Limb (tissue), 2 donors: Measurements from ENCODE around the gene SAFB.

ENCODE experiments used
- DNase-seq, 2 donors: peaks; one replicate each; pipeline ENCODE4 v3.0.0-alpha.2; 2016; ENCODE audit errors: extremely low spot score in 2 of 2

SAFB gene

GRCh38 chr19:5627395-5627904 is 4.6 kb downstream of the SAFB start:
- no peak for DNase-seq

- no peak for DNase-seq
These were observed 5.6 kb downstream of the SAFB start for GRCh38 chr19:5628461-5628860.

GRCh38 chr19:5628919-5629481 is 6.1 kb downstream of the SAFB start:
- DNase-seq: no peak

GRCh38 chr19:5631567-5632240 is 8.8 kb downstream of the SAFB start:
- DNase-seq: no peak

GRCh38 chr19:5632241-5632612 is 9.3 kb downstream of the SAFB start:
- DNase-seq: no peak

- DNase-seq: no peak
These were observed 9.8 kb downstream of the SAFB start for GRCh38 chr19:5632657-5633056.

GRCh38 chr19:5635427-5635826 is 12.5 kb downstream of the SAFB start:
- no peak for DNase-seq

- no peak for DNase-seq
These were observed 15.1 kb downstream of the SAFB start for GRCh38 chr19:5637971-5638370.

GRCh38 chr19:5641171-5641570 is 18.3 kb downstream of the SAFB start:
- DNase-seq: no peak

- DNase-seq: no peak
These were observed 19.3 kb downstream of the SAFB start for GRCh38 chr19:5642204-5642603.

- DNase-seq: no peak
These were observed 20.2 kb downstream of the SAFB start for GRCh38 chr19:5643060-5643459.

- no peak for DNase-seq
These were observed 21.2 kb downstream of the SAFB start for GRCh38 chr19:5644037-5644436.

- DNase-seq: no peak
These were observed 22.5 kb downstream of the SAFB start for GRCh38 chr19:5645409-5645808.

- no peak for DNase-seq
These were observed 23.8 kb downstream of the SAFB start for GRCh38 chr19:5646703-5647102.

- no peak for DNase-seq
These were observed 25.6 kb downstream of the SAFB start for GRCh38 chr19:5648464-5648863.

GRCh38 chr19:5651361-5651760 is 28.5 kb downstream of the SAFB start:
- no peak for DNase-seq

GRCh38 chr19:5652261-5652660 is 29.4 kb downstream of the SAFB start:
- no peak for DNase-seq

GRCh38 chr19:5654931-5655330 is 32.0 kb downstream of the SAFB start:
- DNase-seq: no peak

GRCh38 chr19:5655412-5655811 is 32.5 kb downstream of the SAFB start:
- DNase-seq: no peak

GRCh38 chr19:5661483-5661882 is 38.6 kb downstream of the SAFB start:
- DNase-seq: no peak

- no peak for DNase-seq
These were observed 41.0 kb downstream of the SAFB start for GRCh38 chr19:5663904-5664303.

GRCh38 chr19:5664515-5664914 is 41.6 kb downstream of the SAFB start:
- DNase-seq: no peak

- DNase-seq: no peak
These were observed 43.1 kb downstream of the SAFB start for GRCh38 chr19:5665781-5666513.
